ENCODE data around the gene CIAO2B. TPM values are rescaled to one million over a fixed set of nuclear protein-coding genes. Genes with fewer than 3 reads are reported as not detected.

Gene CIAO2B
- total and polyA plus RNA-seq, 2 donors (not counting 3 experiments of a cell fraction or from before 2014, with no cell fraction given) = 78.7 to 314 TPM

GRCh38 chr16:66979011-66979717, 45.0 kb upstream of the CIAO2B start:
- Histone ChIP-seq H2AFZ (ENCODE audit: low read depth, low read length) (peak overlapping the region; percentile 2), H3K4me1 (ENCODE audit: control insufficient read depth, extremely low read depth, insufficient read depth, low read length) (no peaks in the 10 kb centered on the region), H3K9me1 (replicated peaks; ENCODE audit: control insufficient read depth, extremely low read depth, insufficient read depth, low read length) (no peaks in the 10 kb centered on the region), H3K9me3 (replicated peaks; ENCODE audit: control insufficient read depth, insufficient read depth, low read length) (no peaks in the 10 kb centered on the region), H3K79me2 (ENCODE audit: control insufficient read depth, insufficient read depth, low read length) (no peaks in the 10 kb centered on the region), H3K4me3 (replicated peaks in 1 of 3; ENCODE audit: insufficient read depth in 1 of 3, low read depth in 1 of 3, low read length in 3 of 3) (no peak overlapping the region), H4K20me1 (replicated peaks; ENCODE audit: control insufficient read depth, extremely low read depth, insufficient read depth, low read length) (no peaks in the 10 kb centered on the region), H3K27me3 (ENCODE audit: control insufficient read depth in 2 of 2, insufficient read depth in 2 of 2, low read length in 2 of 2) (no peaks in the 10 kb centered on the region), H3K9ac (replicated peaks; ENCODE audit: extremely low read depth, insufficient read depth, low read length) (no peak overlapping the region), H3K4me2 (ENCODE audit: insufficient read depth, low read length) (no peak overlapping the region), H3K36me3 (ENCODE audit: control insufficient read depth in 2 of 2, extremely low read depth in 1 of 2, insufficient read depth in 2 of 2, low read length in 2 of 2) (no peaks in the 10 kb centered on the region), H3K27ac (ENCODE audit: insufficient read depth, low read depth, low read length) (no peak overlapping the region)
- FAIRE-seq (no peak), DNase-seq (ENCODE audit: low read depth, low spot score) (no peak)
- TF ChIP-seq MYC (IDR thresholded peaks at IDR 0.05; ENCODE audit: low read depth, low read length) = no peak
- no peak for TF ChIP-seq JUN (IDR thresholded peaks at IDR 0.05; ENCODE audit: borderline replicate concordance, insufficient read depth, insufficient read length, low read depth)
- no peak for TF ChIP-seq POLR2AphosphoS5 (IDR thresholded peaks at IDR 0.05; ENCODE audit: insufficient read depth, low read depth, low read length)
- TF ChIP-seq FOS (IDR thresholded peaks at IDR 0.05; ENCODE audit: borderline replicate concordance, insufficient read depth, low read length) = no peak
- TF ChIP-seq EZH2 (IDR thresholded peaks at IDR 0.05; ENCODE audit: borderline replicate concordance, low read depth, low read length, severe bottlenecking) = no peak
- TF ChIP-seq MAX (IDR thresholded peaks at IDR 0.05; ENCODE audit: insufficient read depth, insufficient read length) = no peak
- TF ChIP-seq POLR2A (IDR thresholded peaks at IDR 0.05; ENCODE audit: low read depth, low read length) = no peak
- TF ChIP-seq, protein P1, sequence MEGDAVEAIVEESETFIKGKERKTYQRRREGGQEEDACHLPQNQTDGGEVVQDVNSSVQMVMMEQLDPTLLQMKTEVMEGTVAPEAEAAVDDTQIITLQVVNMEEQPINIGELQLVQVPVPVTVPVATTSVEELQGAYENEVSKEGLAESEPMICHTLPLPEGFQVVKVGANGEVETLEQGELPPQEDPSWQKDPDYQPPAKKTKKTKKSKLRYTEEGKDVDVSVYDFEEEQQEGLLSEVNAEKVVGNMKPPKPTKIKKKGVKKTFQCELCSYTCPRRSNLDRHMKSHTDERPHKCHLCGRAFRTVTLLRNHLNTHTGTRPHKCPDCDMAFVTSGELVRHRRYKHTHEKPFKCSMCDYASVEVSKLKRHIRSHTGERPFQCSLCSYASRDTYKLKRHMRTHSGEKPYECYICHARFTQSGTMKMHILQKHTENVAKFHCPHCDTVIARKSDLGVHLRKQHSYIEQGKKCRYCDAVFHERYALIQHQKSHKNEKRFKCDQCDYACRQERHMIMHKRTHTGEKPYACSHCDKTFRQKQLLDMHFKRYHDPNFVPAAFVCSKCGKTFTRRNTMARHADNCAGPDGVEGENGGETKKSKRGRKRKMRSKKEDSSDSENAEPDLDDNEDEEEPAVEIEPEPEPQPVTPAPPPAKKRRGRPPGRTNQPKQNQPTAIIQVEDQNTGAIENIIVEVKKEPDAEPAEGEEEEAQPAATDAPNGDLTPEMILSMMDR (IDR thresholded peaks at IDR 0.05; ENCODE audit: extremely low read depth in 1 of 2, insufficient read depth in 1 of 2, low read depth in 1 of 2, low read length in 2 of 2) = no peak
- no peak for TF ChIP-seq GATA2 (IDR thresholded peaks at IDR 0.05; ENCODE audit: insufficient read depth, insufficient read length, low read depth, low read length)
- BruUV-seq (replicated peaks) = no TSS peak
- intact Hi-C loops (cut with micrococcal nuclease) = loop anchor here (5.0 kb wide), 1 partner anchor 33 kb away; no protein-coding TSS in a partner anchor
- ChIA-PET POLR2A (no interaction called here), CTCF (interaction anchor here (0.7 to 3.9 kb wide), 8 partner anchors 14 to 281 kb away, joined by 3 to 57 read pairs (median 4); partner anchors contain the start of genes FBXL8 and TRADD)
- dilution Hi-C loops (cut with MboI; ENCODE audit: extremely low pct_ligation_motif_present, low sequenced_read_pairs) = no loop called here
